ENCODE measurements around the gene HSPB3.

DNA sequence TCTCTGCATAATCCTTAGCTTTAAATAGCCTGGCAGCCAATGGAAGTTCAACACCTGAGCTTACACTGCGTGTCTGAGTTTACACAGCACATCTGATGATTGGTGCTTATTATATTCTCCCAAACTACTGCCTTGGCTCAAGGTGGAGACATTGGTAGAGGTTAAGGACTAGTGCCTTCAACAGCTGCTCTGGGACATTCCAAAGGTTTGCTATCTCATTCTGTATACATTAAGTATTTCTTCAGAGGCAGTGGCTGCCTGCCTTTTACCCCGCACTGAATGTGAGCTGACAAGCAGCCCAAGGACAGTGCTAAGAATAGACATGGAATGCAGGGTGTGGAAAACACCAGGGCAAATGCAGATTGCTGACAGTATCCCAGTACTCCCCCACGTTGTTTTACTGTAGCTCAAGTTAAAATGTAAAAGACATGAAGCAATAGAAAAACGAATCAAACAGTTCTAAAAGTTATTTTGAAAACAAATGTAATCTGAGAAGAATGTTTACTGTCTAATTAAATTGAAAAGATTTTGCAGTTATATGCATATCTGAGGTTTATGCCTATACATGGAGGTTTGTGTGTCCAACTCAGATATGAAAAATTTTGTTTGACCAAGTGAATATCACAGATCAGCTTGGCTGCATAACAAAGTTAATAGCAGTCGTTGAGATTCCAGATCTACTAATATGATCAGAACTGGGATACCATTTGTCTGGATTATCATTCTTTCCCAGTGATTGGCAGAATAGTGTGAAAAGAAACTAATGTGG, 1.8 kb downstream of the HSPB3 start:
- TF ChIP-seq CTCF (optimal IDR thresholded peaks at IDR 0.05 in 1 of 3, IDR thresholded peaks at IDR 0.05 in 1 of 3, conservative IDR thresholded peaks at IDR 0.05 in 1 of 3; ENCODE audit: extremely low read depth in 1 of 3, insufficient read depth in 2 of 3, low read length in 3 of 3) = no peak
- no peak for TF ChIP-seq EZH2 (IDR thresholded peaks at IDR 0.05; ENCODE audit: low read length)

Measured in keratinocyte (primary cell).